Type B pancreatic cell (in vitro differentiated cells): ENCODE data around the gene CCR7. TPM values are rescaled to one million over a fixed set of nuclear protein-coding genes. Genes with fewer than 3 reads are reported as not detected.

Experiments used
- DNase-seq: peaks from one replicate; pipeline ENCODE4 v3.0.0; 2021; ENCODE audit warnings: mixed read lengths; ENCODE audit not compliant: unreplicated experiment; ENCODE audit errors: extremely low spot score
- H3K27ac Mint-ChIP-seq: 2 replicates; pipeline ENCODE4 v1.8.0; 2021; ENCODE audit warnings: mild to moderate bottlenecking, mixed read lengths
- H3K27me3 Mint-ChIP-seq: 2 replicates; pipeline ENCODE4 v1.8.0; 2021; ENCODE audit warnings: mixed read lengths
- H3K36me3 Mint-ChIP-seq: 2 replicates; pipeline ENCODE4 v1.8.0; 2021; ENCODE audit warnings: mixed read lengths
- H3K4me1 Mint-ChIP-seq: one replicate; pipeline ENCODE4 v1.8.0; 2021; ENCODE audit warnings: mixed read lengths; ENCODE audit not compliant: unreplicated experiment
- H3K4me3 Mint-ChIP-seq: 2 replicates; pipeline ENCODE4 v1.8.0; 2021; ENCODE audit warnings: mild to moderate bottlenecking, mixed read lengths
- H3K9me3 Mint-ChIP-seq: 2 replicates; pipeline ENCODE4 v1.8.0; 2021; ENCODE audit warnings: mixed read lengths
- total RNA-seq: library from RNA; stranded (reverse); gene quantifications from 2 replicates; pipeline ENCODE4 v1.2.1, GENCODE V29; 2021; ENCODE audit warnings: low replicate concordance
- TF ChIP-seq, protein P1 (sequence below): fragments of 200-600 bp; sonication (generic); conservative IDR thresholded peaks from 2 replicates; pipeline ENCODE4 v1.5.0; 2021; ENCODE audit warnings: antibody characterized with exemption, mild to moderate bottlenecking

Gene CCR7
- total RNA-seq, 1 donor from 2014 or later: not detected

DNA sequence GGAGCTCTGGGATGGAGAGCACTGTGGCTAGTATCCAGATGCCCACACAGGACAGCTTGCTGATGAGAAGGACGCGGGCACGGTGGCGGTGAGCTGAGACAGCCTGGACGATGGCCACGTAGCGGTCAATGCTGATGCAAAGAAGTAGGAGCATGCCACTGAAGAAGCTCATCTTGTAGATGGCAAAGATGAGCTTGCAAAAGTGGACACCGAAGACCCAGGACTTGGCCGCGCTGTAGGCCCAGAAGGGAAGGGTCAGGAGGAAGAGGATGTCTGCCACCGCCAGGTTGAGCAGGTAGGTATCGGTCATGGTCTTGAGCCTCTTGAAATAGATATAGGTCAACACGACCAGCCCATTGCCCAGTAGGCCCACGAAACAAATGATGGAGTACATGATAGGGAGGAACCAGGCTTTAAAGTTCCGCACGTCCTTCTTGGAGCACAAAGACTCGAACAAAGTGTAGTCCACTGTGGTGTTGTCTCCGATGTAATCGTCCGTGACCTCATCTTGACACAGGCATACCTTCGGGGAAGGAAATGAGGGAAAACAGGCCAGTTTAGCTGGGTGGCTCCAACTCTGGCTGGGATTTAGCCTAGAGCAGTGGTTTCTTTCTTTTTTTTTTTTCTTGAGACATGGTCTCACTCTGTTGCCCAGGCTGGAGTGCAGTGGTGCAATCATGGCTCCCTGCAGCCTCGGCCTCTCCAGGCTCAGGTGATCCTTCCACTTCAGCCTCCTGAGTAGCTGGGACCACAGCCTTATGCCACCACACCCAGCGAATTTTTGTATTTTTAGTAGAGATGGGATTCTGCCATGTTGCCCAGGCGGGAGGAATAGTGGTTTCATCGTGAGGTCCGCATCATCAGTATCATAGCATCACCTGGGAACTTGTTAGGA, 9.7 kb downstream of the CCR7 start:
- DNase-seq: peak; percentile 27
- Mint-ChIP-seq H3K36me3 (no peaks in the 10 kb centered on the region), H3K4me1 (peaks cover 49% of the 10 kb centered on the region)

DNA sequence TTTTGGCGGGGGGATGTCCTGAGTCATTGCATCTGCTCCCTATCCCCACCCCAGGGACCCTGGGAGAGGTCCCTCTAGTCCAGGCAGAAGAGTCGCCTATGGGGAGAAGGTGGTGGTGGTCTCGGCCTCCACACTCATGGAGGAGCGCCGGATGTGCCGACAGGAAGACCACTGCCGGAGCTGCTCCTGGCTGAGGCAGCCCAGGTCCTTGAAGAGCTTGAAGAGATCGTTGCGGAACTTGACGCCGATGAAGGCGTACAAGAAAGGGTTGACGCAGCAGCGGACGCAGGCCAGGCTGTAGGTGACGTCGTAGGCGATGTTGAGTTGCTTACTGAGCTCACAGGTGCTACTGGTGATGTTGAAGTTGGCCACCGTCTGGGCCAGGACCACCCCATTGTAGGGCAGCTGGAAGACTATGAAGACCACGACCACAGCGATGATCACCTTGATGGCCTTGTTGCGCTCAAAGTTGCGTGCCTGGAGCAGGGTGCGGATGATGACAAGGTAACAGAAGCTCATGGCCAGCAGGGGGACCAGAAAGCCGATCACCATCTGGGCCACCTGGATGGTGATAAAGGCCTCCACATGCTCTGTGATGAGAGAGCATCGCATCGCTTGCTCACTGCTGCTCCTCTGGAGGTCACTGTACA, 10.5 kb downstream of the CCR7 start:
- peak; percentile 50 for DNase-seq
- no peaks in the 10 kb centered on the region for H3K36me3 Mint-ChIP-seq
- H3K4me1 Mint-ChIP-seq: peaks cover 47% of the 10 kb centered on the region
- no peak overlapping the region for H3K4me3 Mint-ChIP-seq
- peaks cover 9% of the 10 kb centered on the region for H3K27me3 Mint-ChIP-seq
- TF ChIP-seq, protein P1, sequence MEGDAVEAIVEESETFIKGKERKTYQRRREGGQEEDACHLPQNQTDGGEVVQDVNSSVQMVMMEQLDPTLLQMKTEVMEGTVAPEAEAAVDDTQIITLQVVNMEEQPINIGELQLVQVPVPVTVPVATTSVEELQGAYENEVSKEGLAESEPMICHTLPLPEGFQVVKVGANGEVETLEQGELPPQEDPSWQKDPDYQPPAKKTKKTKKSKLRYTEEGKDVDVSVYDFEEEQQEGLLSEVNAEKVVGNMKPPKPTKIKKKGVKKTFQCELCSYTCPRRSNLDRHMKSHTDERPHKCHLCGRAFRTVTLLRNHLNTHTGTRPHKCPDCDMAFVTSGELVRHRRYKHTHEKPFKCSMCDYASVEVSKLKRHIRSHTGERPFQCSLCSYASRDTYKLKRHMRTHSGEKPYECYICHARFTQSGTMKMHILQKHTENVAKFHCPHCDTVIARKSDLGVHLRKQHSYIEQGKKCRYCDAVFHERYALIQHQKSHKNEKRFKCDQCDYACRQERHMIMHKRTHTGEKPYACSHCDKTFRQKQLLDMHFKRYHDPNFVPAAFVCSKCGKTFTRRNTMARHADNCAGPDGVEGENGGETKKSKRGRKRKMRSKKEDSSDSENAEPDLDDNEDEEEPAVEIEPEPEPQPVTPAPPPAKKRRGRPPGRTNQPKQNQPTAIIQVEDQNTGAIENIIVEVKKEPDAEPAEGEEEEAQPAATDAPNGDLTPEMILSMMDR: no peak
- no peak overlapping the region for H3K27ac Mint-ChIP-seq
- H3K9me3 Mint-ChIP-seq: no peaks in the 10 kb centered on the region

More for the DNA sequence above, 9.7 kb downstream of the CCR7 start:
- Mint-ChIP-seq H3K9me3 (no peaks in the 10 kb centered on the region), H3K27me3 (peaks cover 13% of the 10 kb centered on the region), H3K4me3 (no peak overlapping the region), H3K27ac (no peak overlapping the region)
- TF ChIP-seq, protein P1: no peak

DNA sequence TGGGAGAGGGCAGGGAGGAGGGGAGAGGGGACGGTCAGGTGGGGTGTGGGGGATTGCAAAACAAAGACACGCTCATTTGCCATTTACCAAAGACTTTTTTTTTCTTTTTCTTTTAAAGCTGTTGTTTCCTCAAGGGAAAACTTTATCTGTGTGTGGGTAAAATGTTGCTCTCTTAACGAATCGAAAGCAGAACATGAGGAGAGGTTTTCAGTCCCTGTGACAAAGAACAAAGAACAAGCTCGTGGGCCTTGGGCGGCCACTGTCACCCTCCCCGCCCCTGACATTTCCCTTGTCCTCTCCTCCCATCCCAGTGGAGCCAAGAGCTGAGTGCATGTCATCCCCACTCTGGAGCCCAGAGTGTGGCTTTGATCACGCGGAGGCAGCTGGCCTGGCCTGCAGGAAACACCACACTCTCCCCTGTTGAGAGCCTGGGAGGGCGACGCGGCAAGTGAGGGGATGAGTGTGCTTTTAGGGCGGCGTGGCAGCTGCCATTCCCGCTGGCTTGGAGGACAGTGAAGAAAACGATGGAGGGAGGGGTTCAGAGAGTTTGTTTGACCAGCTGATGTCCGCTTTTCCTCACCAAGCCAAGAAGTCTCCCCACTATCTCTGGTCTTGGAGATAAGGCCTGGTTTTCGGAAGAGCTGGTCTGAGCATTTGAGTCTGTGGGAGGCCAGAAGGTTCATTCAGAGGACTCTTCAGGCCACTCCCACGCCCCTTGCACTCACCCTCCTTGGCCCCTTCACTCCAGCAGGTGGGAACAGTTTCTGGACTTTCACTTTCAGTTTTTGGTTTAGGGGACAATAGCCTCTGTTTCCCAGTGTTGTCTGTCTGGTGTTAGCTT, 11.4 kb downstream of the CCR7 start:
- TF ChIP-seq, protein P1: no peak
- no peak overlapping the region for H3K27ac Mint-ChIP-seq
- peaks cover 50% of the 10 kb centered on the region for H3K4me1 Mint-ChIP-seq
- H3K4me3 Mint-ChIP-seq: no peak overlapping the region
- peaks cover 8% of the 10 kb centered on the region for H3K27me3 Mint-ChIP-seq
- H3K36me3 Mint-ChIP-seq: no peaks in the 10 kb centered on the region
- no peaks in the 10 kb centered on the region for H3K9me3 Mint-ChIP-seq
- DNase-seq: peak; percentile 29

DNA sequence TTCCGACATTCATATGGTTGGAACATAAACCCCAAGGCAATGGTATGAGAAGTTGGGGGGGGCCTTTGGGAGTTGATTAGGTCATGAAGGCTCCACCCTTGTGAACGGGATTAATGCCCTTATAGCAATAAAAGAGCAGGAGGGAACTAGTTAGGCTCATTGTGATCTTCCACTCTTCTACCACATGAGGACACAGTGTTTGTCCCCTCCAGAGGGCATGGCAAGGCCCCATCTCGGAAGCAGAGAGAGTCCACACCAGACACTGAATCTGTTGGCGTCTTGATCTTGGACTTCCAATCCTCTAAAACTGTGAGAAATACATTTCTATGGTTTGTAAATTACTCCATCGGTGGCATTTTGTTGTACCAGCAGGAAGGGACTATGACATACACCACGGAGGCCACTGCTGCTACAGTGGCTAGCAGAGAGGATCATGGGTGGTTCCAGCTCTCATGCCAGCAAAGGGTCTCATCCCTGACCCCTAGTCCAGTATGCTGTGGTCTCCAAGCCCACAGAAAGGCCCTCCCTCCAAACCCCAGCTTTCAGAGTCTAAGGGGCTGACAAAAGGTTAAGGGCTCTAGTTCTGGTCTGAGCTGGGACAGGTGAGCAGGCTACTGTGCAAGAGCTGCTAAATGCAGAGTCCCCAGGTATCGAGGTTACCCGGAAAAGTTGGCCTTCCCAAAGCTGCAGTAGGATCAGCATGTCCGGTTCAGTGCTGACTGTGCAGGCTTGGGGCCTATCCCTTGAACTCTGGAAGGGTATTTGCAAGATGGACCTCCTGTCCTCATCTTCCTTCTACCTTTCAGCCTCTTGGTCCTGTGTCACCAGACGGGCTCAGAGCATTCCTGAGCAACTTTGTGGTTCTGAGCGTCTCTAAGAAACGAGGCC, 12.2 kb downstream of the CCR7 start:
- Mint-ChIP-seq H3K4me3 (no peak overlapping the region), H3K9me3 (no peaks in the 10 kb centered on the region), H3K27ac (no peak overlapping the region), H3K36me3 (no peaks in the 10 kb centered on the region), H3K4me1 (peaks cover 51% of the 10 kb centered on the region), H3K27me3 (peaks cover 6% of the 10 kb centered on the region)
- peak; percentile 40 for DNase-seq
- TF ChIP-seq, protein P1: no peak
